Adrenal gland (tissue), 5 donors: Measurements from ENCODE around the gene DPPA4.

Experiments used
- CTCF ChIP-seq, 6 experiments: fragments of 450-650 bp in 4 of 6; fragments of 200-600 bp in 2 of 6; sonication (generic) in 1 of 6; IDR thresholded peaks; 1 replicate in 5 of 6; 2 replicates in 1 of 6; pipeline versions ENCODE4 v1.5.1 to v1.8.0; 2016 to 2021; ENCODE audit warnings: antibody characterized with exemption in 6 of 6, mild to moderate bottlenecking in 2 of 6, moderate library complexity in 1 of 6
- POLR2A ChIP-seq, 2 donors: fragments of 450-650 bp; IDR thresholded peaks; one replicate each; pipeline ENCODE4 v1.6.1; 2017; ENCODE audit warnings: antibody characterized with exemption in 2 of 2, mild to moderate bottlenecking in 2 of 2, moderate library complexity in 1 of 2
- donor health status: DM: no; HTN: no; CAD: no.

GRCh38 chr3:109339197-109339596 lies 1.9 kb upstream of the DPPA4 start:
- TF ChIP-seq CTCF (IDR thresholded peaks at IDR 0.05): no peak
- no peak for TF ChIP-seq POLR2A (IDR thresholded peaks at IDR 0.05)
